ENCODE results near the gene KEAP1. TPM values are rescaled to one million over a fixed set of nuclear protein-coding genes. Genes with fewer than 3 reads are reported as not detected.
"Not testable (repeated sequence)": the region's sequence is repeated elsewhere in the genome, so short reads cannot be mapped to it uniquely, and the experiment has no call there.

KEAP1 gene
- 10 to 100 TPM; 54.2 to 63.9 TPM for polyA plus RNA-seq

DNA sequence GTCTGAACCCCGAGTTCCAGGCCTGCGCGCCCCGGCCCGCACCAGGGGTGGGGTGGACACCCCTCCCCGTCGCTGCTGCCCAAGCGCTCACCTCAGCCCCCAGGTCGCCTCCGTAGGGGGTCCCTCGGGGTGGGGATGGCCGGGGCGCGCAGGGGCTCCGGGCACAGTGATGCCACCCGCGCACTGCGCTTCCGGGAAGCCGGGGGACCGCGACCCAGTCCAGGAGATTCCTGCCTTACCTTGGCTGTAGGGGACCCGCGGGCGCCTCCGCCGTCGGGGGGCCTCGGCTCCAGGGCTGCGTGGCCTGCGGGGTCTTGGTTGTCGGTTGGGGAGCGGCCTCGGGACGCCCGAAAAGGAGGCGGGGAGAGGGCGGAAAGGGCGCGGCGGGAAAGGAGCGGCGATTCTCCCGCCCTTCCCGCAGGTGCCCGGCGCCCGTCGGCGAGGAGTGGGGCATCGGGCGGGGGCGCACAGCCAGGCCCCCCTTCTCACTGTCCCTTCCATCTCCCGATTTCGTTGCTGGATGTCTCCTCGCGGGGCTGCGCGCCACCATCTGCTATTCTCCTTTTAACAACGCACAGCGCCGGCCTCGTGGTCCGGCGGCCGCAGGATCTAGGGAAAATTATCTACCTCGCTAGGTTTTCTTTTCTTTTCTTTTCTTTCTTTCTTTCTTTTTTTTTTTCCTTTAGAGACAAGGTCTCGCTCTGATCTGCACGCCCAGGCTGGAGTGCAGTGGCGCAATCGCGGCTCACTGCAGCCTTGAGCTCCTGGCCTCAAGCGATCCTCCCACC, at the start of gene KEAP1:
Gene KEAP1 (minus strand): TSS at position 355 of the 788 bp plus-strand sequence. CDS start 3,323 bp downstream, outside the sequence.
- Histone ChIP-seq H3K27ac (ENCODE audit: low read depth in 2 of 2, low read length in 1 of 2) (peak within 1 kb of the TSS; percentile 97 to 98), H3K27me3 (ENCODE audit: control insufficient read depth in 1 of 2, insufficient read depth in 2 of 2, low read length in 2 of 2) (no peaks in the 10 kb centered on the region), H3K36me3 (ENCODE audit: control insufficient read depth in 2 of 2, insufficient read depth in 2 of 2, low read length in 1 of 2) (peaks cover 0 to 12% of the 10 kb centered on the region in 2 donors), H3K9me3 (ENCODE audit: control insufficient read depth in 2 of 2, insufficient read depth in 1 of 2, low read depth in 1 of 2, low read length in 1 of 2) (no peaks in the 10 kb centered on the region), H3K4me3 (ENCODE audit: low read depth in 1 of 2, low read length in 2 of 2) (peak within 1 kb of the TSS; percentile 77 to 87), H3K4me1 (ENCODE audit: control insufficient read depth in 2 of 2, insufficient read depth in 2 of 2, low read length in 1 of 2) (peaks cover 4 to 17% of the 10 kb centered on the region in 2 donors)
- WGBS, 2 donors, result 4% methylated on average over 66 to 73 of the region's 73 CpGs

GRCh38 chr19:10552510-10553053, 49.4 kb upstream of the KEAP1 start:
- WGBS, 2 donors, result 78 to 80% methylated on average over 12 of the region's 12 CpGs
- H3K9me3 ChIP-seq (ENCODE audit: control insufficient read depth in 2 of 2, insufficient read depth in 1 of 2, low read depth in 1 of 2, low read length in 1 of 2), result peaks cover 0 to 2% of the 10 kb centered on the region in 2 donors
- no peaks in the 10 kb centered on the region for H3K27me3 ChIP-seq (ENCODE audit: control insufficient read depth in 1 of 2, insufficient read depth in 2 of 2, low read length in 2 of 2)
- peaks cover 0 to 7% of the 10 kb centered on the region in 2 donors for H3K4me1 ChIP-seq (ENCODE audit: control insufficient read depth in 2 of 2, insufficient read depth in 2 of 2, low read length in 1 of 2)
- no peak overlapping the region for H3K4me3 ChIP-seq (ENCODE audit: low read depth in 1 of 2, low read length in 2 of 2)
- peak overlapping the region; percentile 25 to 27 for H3K27ac ChIP-seq (ENCODE audit: low read depth in 2 of 2, low read length in 1 of 2)
- peaks cover 17 to 44% of the 10 kb centered on the region in 2 donors for H3K36me3 ChIP-seq (ENCODE audit: control insufficient read depth in 2 of 2, insufficient read depth in 2 of 2, low read length in 1 of 2)

DNA sequence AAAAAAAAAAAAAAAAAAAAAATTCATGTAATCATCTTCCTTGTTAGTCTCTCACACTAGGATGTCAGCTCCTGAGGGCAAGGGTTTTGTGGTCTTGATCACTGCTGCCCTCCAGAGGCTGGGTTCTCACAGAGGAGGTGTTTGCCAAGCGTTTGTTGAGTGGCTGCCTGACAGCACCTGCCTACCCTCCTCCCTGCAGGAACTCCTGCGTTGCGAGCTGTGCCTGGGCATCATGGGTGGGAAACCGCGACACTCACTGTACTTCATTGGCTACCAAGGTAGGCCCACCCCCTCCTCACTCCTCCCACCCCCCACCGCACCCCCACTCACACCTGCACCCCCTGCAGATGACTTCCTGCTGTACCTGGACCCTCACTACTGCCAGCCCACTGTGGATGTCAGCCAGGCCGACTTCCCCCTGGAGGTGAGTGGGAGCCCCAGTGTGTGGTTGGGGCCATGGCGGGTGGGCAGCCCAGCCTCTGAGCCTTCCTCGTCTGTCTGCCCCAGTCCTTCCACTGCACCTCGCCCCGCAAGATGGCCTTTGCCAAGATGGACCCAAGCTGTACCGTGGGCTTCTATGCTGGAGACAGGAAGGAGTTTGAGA, 48.6 kb upstream of the KEAP1 start:
- Histone ChIP-seq H3K27me3 (ENCODE audit: control insufficient read depth in 1 of 2, insufficient read depth in 2 of 2, low read length in 2 of 2) (no peaks in the 10 kb centered on the region), H3K9me3 (ENCODE audit: control insufficient read depth in 2 of 2, insufficient read depth in 1 of 2, low read depth in 1 of 2, low read length in 1 of 2) (peaks cover 0 to 2% of the 10 kb centered on the region in 2 donors), H3K27ac (ENCODE audit: low read depth in 2 of 2, low read length in 1 of 2) (no peak overlapping the region), H3K4me3 (ENCODE audit: low read depth in 1 of 2, low read length in 2 of 2) (no peak overlapping the region), H3K4me1 (ENCODE audit: control insufficient read depth in 2 of 2, insufficient read depth in 2 of 2, low read length in 1 of 2) (peaks cover 0 to 7% of the 10 kb centered on the region in 2 donors), H3K36me3 (ENCODE audit: control insufficient read depth in 2 of 2, insufficient read depth in 2 of 2, low read length in 1 of 2) (peaks cover 17 to 46% of the 10 kb centered on the region in 2 donors)
- WGBS, 2 donors, result 89 to 90% methylated on average over 12 of the region's 12 CpGs

- H3K4me1 ChIP-seq (ENCODE audit: control insufficient read depth in 2 of 2, insufficient read depth in 2 of 2, low read length in 1 of 2); H3K4me3 ChIP-seq (ENCODE audit: low read depth in 1 of 2, low read length in 2 of 2); H3K9me3 ChIP-seq (ENCODE audit: control insufficient read depth in 2 of 2, insufficient read depth in 1 of 2, low read depth in 1 of 2, low read length in 1 of 2); H3K27ac ChIP-seq (ENCODE audit: low read depth in 2 of 2, low read length in 1 of 2); H3K27me3 ChIP-seq (ENCODE audit: control insufficient read depth in 1 of 2, insufficient read depth in 2 of 2, low read length in 2 of 2): not testable (repeated sequence)
- WGBS, 2 donors, result 83 to 91% methylated on average over 9 of the region's 9 CpGs
- H3K36me3 ChIP-seq (ENCODE audit: control insufficient read depth in 2 of 2, insufficient read depth in 2 of 2, low read length in 1 of 2), result peaks cover 17 to 47% of the 10 kb centered on the region in 2 donors
Measured at GRCh38 chr19:10551006-10551405, 47.9 kb upstream of the KEAP1 start.

DNA sequence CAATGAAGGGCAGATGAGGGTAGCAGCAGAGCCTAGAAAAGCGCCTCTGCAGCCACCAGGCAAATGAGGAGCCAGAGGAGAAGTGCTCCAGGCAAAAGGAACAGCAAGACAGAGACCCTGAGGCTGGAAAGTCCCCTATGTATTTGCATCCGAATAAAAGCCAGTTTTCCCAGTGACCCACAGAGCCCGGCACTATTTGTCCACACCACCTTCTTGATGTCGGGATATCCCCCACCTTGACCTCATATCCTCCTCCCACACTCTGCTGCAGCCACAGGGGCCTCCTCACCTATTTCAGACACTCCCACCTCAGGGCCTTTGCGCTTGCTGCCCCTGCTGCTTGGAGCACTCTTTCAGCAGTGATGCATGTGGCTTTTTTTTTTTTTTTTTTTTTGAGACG, 47.2 kb upstream of the KEAP1 start:
- Histone ChIP-seq H3K27ac (ENCODE audit: low read depth in 2 of 2, low read length in 1 of 2) (no peak overlapping the region), H3K4me3 (ENCODE audit: low read depth in 1 of 2, low read length in 2 of 2) (no peak overlapping the region), H3K36me3 (ENCODE audit: control insufficient read depth in 2 of 2, insufficient read depth in 2 of 2, low read length in 1 of 2) (peaks cover 17 to 47% of the 10 kb centered on the region in 2 donors), H3K9me3 (ENCODE audit: control insufficient read depth in 2 of 2, insufficient read depth in 1 of 2, low read depth in 1 of 2, low read length in 1 of 2) (peaks cover 0 to 2% of the 10 kb centered on the region in 2 donors), H3K27me3 (ENCODE audit: control insufficient read depth in 1 of 2, insufficient read depth in 2 of 2, low read length in 2 of 2) (no peaks in the 10 kb centered on the region), H3K4me1 (ENCODE audit: control insufficient read depth in 2 of 2, insufficient read depth in 2 of 2, low read length in 1 of 2) (peaks cover 0 to under 1% of the 10 kb centered on the region in 2 donors)
- 91 to 92% methylated on average over 5 to 6 of the region's 6 CpGs for WGBS, 2 donors

DNA sequence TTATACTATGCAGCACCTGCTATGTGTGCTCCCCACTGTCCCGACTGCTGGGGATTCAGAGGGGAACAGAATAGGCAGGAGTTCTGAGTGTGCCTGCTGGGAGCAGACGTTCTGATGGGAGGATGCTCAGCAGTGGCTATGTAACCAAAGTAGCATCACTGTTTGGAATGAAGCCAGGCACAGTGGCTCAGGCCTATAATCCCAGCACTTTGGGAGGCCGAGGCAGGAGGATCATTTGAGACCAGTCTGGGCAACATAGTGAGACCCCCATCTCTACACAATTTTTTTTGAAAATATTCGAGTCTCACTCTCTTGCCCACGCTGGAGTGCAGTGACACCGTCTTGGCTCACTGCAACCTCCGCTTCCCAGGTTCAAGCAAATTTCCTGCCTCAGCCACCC, 46.6 kb upstream of the KEAP1 start:
- Histone ChIP-seq H3K36me3 (ENCODE audit: control insufficient read depth in 2 of 2, insufficient read depth in 2 of 2, low read length in 1 of 2) (peaks cover 14 to 47% of the 10 kb centered on the region in 2 donors), H3K27ac (ENCODE audit: low read depth in 2 of 2, low read length in 1 of 2) (no peak overlapping the region), H3K27me3 (ENCODE audit: control insufficient read depth in 1 of 2, insufficient read depth in 2 of 2, low read length in 2 of 2) (no peaks in the 10 kb centered on the region), H3K4me3 (ENCODE audit: low read depth in 1 of 2, low read length in 2 of 2) (no peak overlapping the region), H3K4me1 (ENCODE audit: control insufficient read depth in 2 of 2, insufficient read depth in 2 of 2, low read length in 1 of 2) (peaks cover 0 to 3% of the 10 kb centered on the region in 2 donors), H3K9me3 (ENCODE audit: control insufficient read depth in 2 of 2, insufficient read depth in 1 of 2, low read depth in 1 of 2, low read length in 1 of 2) (peaks cover 0 to 2% of the 10 kb centered on the region in 2 donors)
- WGBS, 2 donors, result 82 to 89% methylated on average over 7 of the region's 7 CpGs

GRCh38 chr19:10548746-10549276, 45.7 kb upstream of the KEAP1 start:
- Histone ChIP-seq H3K27me3 (ENCODE audit: control insufficient read depth in 1 of 2, insufficient read depth in 2 of 2, low read length in 2 of 2) (no peaks in the 10 kb centered on the region), H3K9me3 (ENCODE audit: control insufficient read depth in 2 of 2, insufficient read depth in 1 of 2, low read depth in 1 of 2, low read length in 1 of 2) (peaks cover 0 to 2% of the 10 kb centered on the region in 2 donors), H3K4me1 (ENCODE audit: control insufficient read depth in 2 of 2, insufficient read depth in 2 of 2, low read length in 1 of 2) (peaks cover 0 to 5% of the 10 kb centered on the region in 2 donors), H3K36me3 (ENCODE audit: control insufficient read depth in 2 of 2, insufficient read depth in 2 of 2, low read length in 1 of 2) (peaks cover 12 to 46% of the 10 kb centered on the region in 2 donors), H3K27ac (ENCODE audit: low read depth in 2 of 2, low read length in 1 of 2) (peak overlapping the region in 1 of 2 donors; percentile 5), H3K4me3 (ENCODE audit: low read depth in 1 of 2, low read length in 2 of 2) (no peak overlapping the region)
- WGBS, 2 donors, result 97% methylated on average over 18 of the region's 18 CpGs

DNA sequence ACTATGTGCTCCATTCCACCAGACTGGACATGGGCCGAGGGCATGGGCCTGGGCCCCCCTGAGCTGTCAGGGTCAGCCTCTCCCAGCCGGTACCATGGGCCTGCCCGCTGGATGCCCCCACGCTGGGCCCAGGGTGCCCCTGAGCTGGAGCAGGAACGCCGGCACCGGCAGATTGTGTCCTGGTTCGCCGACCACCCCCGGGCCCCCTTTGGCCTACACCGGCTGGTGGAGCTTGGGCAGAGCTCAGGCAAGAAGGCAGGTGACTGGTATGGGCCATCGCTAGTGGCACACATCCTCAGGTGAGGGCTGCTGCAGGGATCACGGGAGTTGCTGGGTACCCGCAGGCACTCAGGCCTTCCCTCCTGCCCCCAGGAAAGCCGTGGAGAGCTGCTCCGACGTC, 43.7 kb upstream of the KEAP1 start:
- WGBS, 2 donors, result 80 to 90% methylated on average over 17 of the region's 17 CpGs
- H3K4me3 ChIP-seq (ENCODE audit: low read depth in 1 of 2, low read length in 2 of 2), result no peak overlapping the region
- H3K9me3 ChIP-seq (ENCODE audit: control insufficient read depth in 2 of 2, insufficient read depth in 1 of 2, low read depth in 1 of 2, low read length in 1 of 2), result peaks cover 0 to 2% of the 10 kb centered on the region in 2 donors
- H3K36me3 ChIP-seq (ENCODE audit: control insufficient read depth in 2 of 2, insufficient read depth in 2 of 2, low read length in 1 of 2), result peaks cover 5 to 28% of the 10 kb centered on the region in 2 donors
- no peak overlapping the region for H3K27ac ChIP-seq (ENCODE audit: low read depth in 2 of 2, low read length in 1 of 2)
- peaks cover 0 to 5% of the 10 kb centered on the region in 2 donors for H3K4me1 ChIP-seq (ENCODE audit: control insufficient read depth in 2 of 2, insufficient read depth in 2 of 2, low read length in 1 of 2)
- no peaks in the 10 kb centered on the region for H3K27me3 ChIP-seq (ENCODE audit: control insufficient read depth in 1 of 2, insufficient read depth in 2 of 2, low read length in 2 of 2)

DNA sequence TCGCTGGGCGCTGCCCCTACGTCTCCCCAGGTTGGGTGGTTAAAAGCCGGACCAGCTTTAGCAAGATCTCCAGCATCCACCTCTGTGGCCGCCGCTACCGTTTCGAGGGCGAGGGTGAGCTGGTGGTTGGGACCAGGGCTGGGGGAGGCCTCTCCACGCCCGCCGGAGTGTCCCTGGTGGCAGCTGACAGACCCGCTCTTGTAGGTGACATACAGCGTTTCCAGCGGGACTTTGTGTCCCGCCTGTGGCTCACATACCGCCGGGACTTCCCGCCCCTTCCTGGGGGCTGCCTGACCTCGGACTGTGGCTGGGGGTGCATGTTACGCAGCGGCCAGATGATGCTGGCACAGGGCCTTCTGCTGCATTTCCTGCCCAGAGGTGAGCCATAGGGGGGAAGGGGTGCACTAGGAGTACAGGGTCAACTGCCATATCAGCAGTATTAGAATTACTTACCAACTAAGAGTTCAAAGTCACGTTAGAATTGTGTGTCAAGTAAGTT, 41.6 kb upstream of the KEAP1 start:
- peak overlapping the region; percentile 76 to 86 for H3K27ac ChIP-seq (ENCODE audit: low read depth in 2 of 2, low read length in 1 of 2)
- peaks cover 0 to 2% of the 10 kb centered on the region in 2 donors for H3K9me3 ChIP-seq (ENCODE audit: control insufficient read depth in 2 of 2, insufficient read depth in 1 of 2, low read depth in 1 of 2, low read length in 1 of 2)
- H3K4me1 ChIP-seq (ENCODE audit: control insufficient read depth in 2 of 2, insufficient read depth in 2 of 2, low read length in 1 of 2), result peaks cover 0 to 5% of the 10 kb centered on the region in 2 donors
- WGBS, 2 donors, result 26 to 27% methylated on average over 23 of the region's 23 CpGs
- H3K27me3 ChIP-seq (ENCODE audit: control insufficient read depth in 1 of 2, insufficient read depth in 2 of 2, low read length in 2 of 2), result no peaks in the 10 kb centered on the region
- peak overlapping the region; percentile 86 to 89 for H3K4me3 ChIP-seq (ENCODE audit: low read depth in 1 of 2, low read length in 2 of 2)
- H3K36me3 ChIP-seq (ENCODE audit: control insufficient read depth in 2 of 2, insufficient read depth in 2 of 2, low read length in 1 of 2), result peaks cover 5 to 21% of the 10 kb centered on the region in 2 donors
